HCT116 (cell line): ENCODE measurements around the gene MAEA. TPM values are rescaled to one million over a fixed set of nuclear protein-coding genes. Genes with fewer than 3 reads are reported as not detected.

ENCODE experiments used
- ATAC-seq: fragments of 200-7000 bp; cut with Tn5 transposase; 2 replicates; pipeline ENCODE4 v1.9.1; 2020; ENCODE audit warnings: mild to moderate bottlenecking, moderate library complexity
- BruUV-seq: library from RNA; stranded (reverse); fragments of 400-500 nt; replicated peaks from 2 replicates; lab custom pipeline; 2021; lab: Mats Ljungman, UMichigan
- CTCF ChIA-PET: fragments of 300-600 bp; sonication (Branson Sonifier 250); formaldehyde crosslinking; loops from one replicate; lab custom pipeline; 2021; ENCODE audit warnings: antibody characterized with exemption; lab: Charles Lee
- POLR2A ChIA-PET: fragments of 300-600, 350-600 bp; sonication (Branson Sonifier 250); formaldehyde crosslinking; loops from one replicate; lab custom pipeline; 2021; ENCODE audit warnings: antibody characterized with exemption; lab: Charles Lee
- RAD21 ChIA-PET, 2 experiments: fragments of 300-600 bp; sonication (Branson Sonifier 250); formaldehyde crosslinking; loops; one replicate each; lab custom pipeline; 2023; ENCODE audit warnings: low total read pairs in 2 of 2; ENCODE audit not compliant: uncharacterized antibody in 2 of 2, unreplicated experiment in 2 of 2, low non-redundant PET in 1 of 2; lab: Charles Lee
- DNase-seq: peaks from one replicate; pipeline ENCODE4 v3.0.0-alpha.2; 2010; ENCODE audit warnings: low read depth, low spot score
- H2AFZ ChIP-seq: fragments of 200-600 bp; shearing (Covaris generic), sonication (generic); 2 replicates; pipeline ENCODE4 v1.6.1; 2017; ENCODE audit warnings: low read depth, mixed run types, mixed read lengths, antibody characterized with exemption, low read length; ENCODE audit not compliant: poor library complexity, severe bottlenecking
- H3K27ac ChIP-seq: 2 replicates; pipeline ENCODE4 v1.5.1; 2012; ENCODE audit warnings: low read depth, low read length
- H3K27me3 ChIP-seq: fragments of 200-600 bp; sonication (generic); 2 replicates; pipeline ENCODE4 v1.6.1; 2016; ENCODE audit warnings: mixed run types, low read length, mixed read lengths; ENCODE audit not compliant: insufficient read depth
- H3K36me3 ChIP-seq, 2 experiments: fragments of 200-500 bp in 1 of 2; fragments of 200-600 bp in 1 of 2; sonication (Bioruptor generic) in 1 of 2; sonication (generic) in 1 of 2; 2 replicates each; pipeline versions ENCODE4 v1.5.1 to v1.6.1; 2014 to 2016; ENCODE audit warnings: low read length in 2 of 2, inconsistent platforms in 1 of 2, mixed read lengths in 1 of 2, mixed run types in 1 of 2; ENCODE audit not compliant: insufficient read depth in 2 of 2, control insufficient read depth in 1 of 2
- H3K4me1 ChIP-seq, 2 experiments: fragments of 200-600 bp in 1 of 2; sonication (generic) in 1 of 2; 2 replicates each; pipeline versions ENCODE4 v1.5.1 to v1.6.1; 2012 to 2017; ENCODE audit warnings: low read length in 2 of 2, inconsistent platforms in 1 of 2, mild to moderate bottlenecking in 1 of 2, mixed read lengths in 1 of 2, mixed run types in 1 of 2, moderate library complexity in 1 of 2; ENCODE audit not compliant: insufficient read depth in 2 of 2, control insufficient read depth in 1 of 2
- H3K4me2 ChIP-seq: fragments of 200-600 bp; sonication (generic); 2 replicates; pipeline ENCODE4 v1.6.1; 2017; ENCODE audit warnings: mixed run types, low read length, mixed read lengths
- H3K4me3 ChIP-seq, 2 experiments: fragments of 200-600 bp in 1 of 2; sonication (generic) in 1 of 2; replicated peaks in 1 of 2; 2 replicates each; pipeline ENCODE4 v1.5.1; 2011 to 2016; ENCODE audit warnings: low read length in 2 of 2, control low read depth in 1 of 2, low read depth in 1 of 2, mild to moderate bottlenecking in 1 of 2, mixed read lengths in 1 of 2, mixed run types in 1 of 2
- H3K79me2 ChIP-seq: fragments of 200-600 bp; sonication (generic); 2 replicates; pipeline ENCODE4 v1.6.1; 2017; ENCODE audit warnings: mild to moderate bottlenecking, mixed run types, low read length, moderate library complexity, mixed read lengths; ENCODE audit not compliant: insufficient read depth
- H3K9ac ChIP-seq: fragments of 200-600 bp; sonication (generic); 2 replicates; pipeline ENCODE4 v1.6.1; 2016; ENCODE audit warnings: low read length, mixed read lengths
- H3K9me2 ChIP-seq: fragments of 200-600 bp; sonication (generic), shearing (Covaris generic); 2 replicates; pipeline ENCODE4 v1.6.1; 2017; ENCODE audit warnings: mixed run types, mild to moderate bottlenecking, moderate library complexity; ENCODE audit not compliant: insufficient read depth
- H3K9me3 ChIP-seq, 2 experiments: fragments of 200-500 bp in 1 of 2; fragments of 200-600 bp in 1 of 2; sonication (Bioruptor generic) in 1 of 2; sonication (generic) in 1 of 2; 2 replicates each; pipeline ENCODE4 v1.6.1; 2014 to 2017; ENCODE audit warnings: low read length in 2 of 2, mixed read lengths in 2 of 2, inconsistent platforms in 1 of 2, low read depth in 1 of 2, mild to moderate bottlenecking in 1 of 2, mixed run types in 1 of 2, moderate library complexity in 1 of 2; ENCODE audit not compliant: control insufficient read depth in 1 of 2, insufficient read depth in 1 of 2
- H4K20me1 ChIP-seq: fragments of 200-600 bp; sonication (generic), shearing (Covaris generic); 2 replicates; pipeline ENCODE4 v1.6.1; 2017; ENCODE audit warnings: mixed run types, mild to moderate bottlenecking, moderate library complexity; ENCODE audit not compliant: insufficient read depth
- CTCF ChIP-seq, 3 experiments: fragments of 200-600 bp in 1 of 3; sonication (generic) in 1 of 3; IDR thresholded peaks in 2 of 3; conservative IDR thresholded peaks in 1 of 3; 2 replicates each; pipeline ENCODE4 v1.5.1; 2012 to 2017; ENCODE audit warnings: low read depth in 2 of 3, low read length in 2 of 3, antibody characterized with exemption in 1 of 3, borderline replicate concordance in 1 of 3, control low read depth in 1 of 3, mild to moderate bottlenecking in 1 of 3, mixed read lengths in 1 of 3, mixed run types in 1 of 3, moderate library complexity in 1 of 3; ENCODE audit not compliant: insufficient read depth in 1 of 3
- EGR1 ChIP-seq: IDR thresholded peaks from 2 replicates; pipeline ENCODE4 v1.6.1; 2012; ENCODE audit warnings: low read depth
- EZH2phosphoT487 ChIP-seq: fragments of 200-600 bp; IDR thresholded peaks from 2 replicates; pipeline ENCODE4 v1.6.1; 2018; ENCODE audit warnings: antibody characterized with exemption, borderline replicate concordance
- POLR2A ChIP-seq: IDR thresholded peaks from 2 replicates; pipeline ENCODE4 v1.7.0; 2011; ENCODE audit warnings: borderline replicate concordance; ENCODE audit not compliant: insufficient read depth, insufficient read length; ENCODE audit errors: extremely low read depth
- YY1 ChIP-seq: IDR thresholded peaks from 2 replicates; pipeline ENCODE4 v1.6.1; 2011; ENCODE audit warnings: low read length, low read depth, moderate library complexity, mild to moderate bottlenecking; ENCODE audit not compliant: insufficient replicate concordance; ENCODE audit errors: extremely low read depth
- ZFX ChIP-seq: fragments of 450-650 bp; IDR thresholded peaks from 2 replicates; pipeline ENCODE4 v1.6.1; 2017
- ZNF274 ChIP-seq: fragments of 200-500 bp; sonication (Bioruptor generic); IDR thresholded peaks from 2 replicates; pipeline ENCODE4 v1.6.1; 2014; ENCODE audit warnings: mild to moderate bottlenecking, low read depth, low read length, inconsistent platforms
- intact Hi-C: fragments of 100-400 bp; cut with micrococcal nuclease; formaldehyde crosslinking; loops from 2 replicates; pipeline ENCODE4 v1.10.0; 2022
- total RNA-seq: library from RNA; stranded (reverse); gene quantifications from one replicate; pipeline ENCODE4 v1.2.1, GENCODE V29; 2021; ENCODE audit not compliant: unreplicated experiment

The MAEA gene
- total RNA-seq, 1 experiment from 2014 or later: 88.3 TPM

GRCh38 chr4:1351854-1352566 is 62.3 kb downstream of the MAEA start:
- Histone ChIP-seq H3K79me2 (peaks cover 20% of the 10 kb centered on the region), H3K36me3 (no peaks in the 10 kb centered on the region; a peak in 3 of 4 replicates), H4K20me1 (no peaks in the 10 kb centered on the region), H3K4me1 (peaks cover 8 to 16% of the 10 kb centered on the region in 2 experiments), H3K27ac (peak overlapping the region; percentile 41), H3K4me2 (peak overlapping the region; percentile 48), H2AFZ (no peak overlapping the region), H3K27me3 (no peaks in the 10 kb centered on the region), H3K9me2 (no peaks in the 10 kb centered on the region), H3K4me3 (no peak overlapping the region), H3K9me3 (no peaks in the 10 kb centered on the region), H3K9ac (peak overlapping the region; percentile 21; the same call in 1 of the 2 replicates)
- POLR2A ChIA-PET: no interaction called here
- DNase-seq (peak; percentile 50), ATAC-seq (peak; percentile 56)
- TF ChIP-seq YY1 (no peak), EZH2phosphoT487 (no peak), CTCF (IDR thresholded peaks at IDR 0.05 in 2 of 3, conservative IDR thresholded peaks at IDR 0.05 in 1 of 3; ENCODE audit: borderline replicate concordance in 1 of 3, insufficient read depth in 1 of 3, low read depth in 2 of 3, low read length in 2 of 3) (peak in 2 of 3 experiments; percentile 94; a peak in 4 of 6 replicates), ZNF274 (no peak), EGR1 (no peak), POLR2A (no peak), ZFX (no peak; the same call in 1 of the 2 replicates)
- CTCF ChIA-PET: interaction anchor here (2.2 kb wide), 1 partner anchor 277 kb away, joined by 7 read pairs; no protein-coding TSS in a partner anchor
- BruUV-seq: no TSS peak
- intact Hi-C loops: loop anchor here (1.0 to 10.0 kb wide), 2 partner anchors 163 to 222 kb away; no protein-coding TSS in a partner anchor
- RAD21 ChIA-PET: no interaction called here
